GM10248 (cell line): ENCODE data around the gene FAM83C.

Experiments
- CTCF ChIA-PET: fragments of 300-600 bp; sonication (Branson Sonifier 250); formaldehyde crosslinking; extraction: SDS; loops from one replicate; lab custom pipeline; 2021; ENCODE audit warnings: antibody characterized with exemption; lab: Yijun Ruan, JAX
- POLR2A ChIA-PET: fragments of 350-650 bp; sonication (Branson Sonifier 250); formaldehyde crosslinking; extraction: SDS; loops from one replicate; lab custom pipeline; 2020; ENCODE audit warnings: antibody characterized with exemption; lab: Yijun Ruan, JAX
- DNase-seq: peaks from one replicate; pipeline ENCODE4 v3.0.0; 2012; ENCODE audit errors: extremely low spot score
- CTCF ChIP-seq: IDR thresholded peaks from 2 replicates; pipeline ENCODE4 v1.5.1; 2012; ENCODE audit warnings: mild to moderate bottlenecking, low read depth; ENCODE audit errors: extremely low read depth, missing control alignments, control extremely low read depth

FAM83C gene

DNA sequence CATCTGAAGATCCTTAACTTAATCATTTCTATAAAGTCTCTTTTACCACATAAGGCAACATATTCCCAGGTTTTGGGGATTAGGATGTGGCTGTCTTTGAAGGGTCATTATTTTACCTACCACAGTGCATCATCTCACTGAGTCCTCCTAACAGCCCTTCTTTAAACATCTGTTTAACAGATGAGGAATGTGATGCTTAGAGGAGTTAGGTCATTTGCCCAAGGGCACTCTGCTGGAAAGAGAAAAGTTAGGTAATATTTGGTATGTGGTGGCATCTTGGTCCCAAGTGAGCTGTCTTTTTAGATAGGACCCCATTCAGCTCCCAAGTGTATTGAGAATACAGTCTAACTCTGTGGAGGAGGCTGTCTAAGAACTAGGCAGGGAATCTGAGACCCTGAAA is 54.7 kb downstream of the FAM83C start:
- ChIA-PET POLR2A (no interaction called here), CTCF (no interaction called here)
- no peak for DNase-seq
- no peak for TF ChIP-seq CTCF

GRCh38 chr20:35235881-35236280 is 56.3 kb downstream of the FAM83C start:
- POLR2A ChIA-PET = no interaction called here
- TF ChIP-seq CTCF = no peak
- CTCF ChIA-PET = interaction anchor here (0.7 kb wide), 1 partner anchor 16 kb away, joined by 3 read pairs; no protein-coding TSS in a partner anchor
- DNase-seq = no peak
